Calu3 (cell line): Measurements from ENCODE around the gene ADAMTS7. TPM values are rescaled to one million over a fixed set of nuclear protein-coding genes. Genes with fewer than 3 reads are reported as not detected.
"Not testable (repeated sequence)": the region's sequence is repeated elsewhere in the genome, so short reads cannot be mapped to it uniquely, and the experiment has no call there.

Experiments used
- BruUV-seq: library from RNA; stranded (reverse); fragments of 400-500 nt; replicated peaks from 2 replicates; lab custom pipeline; 2021; lab: Mats Ljungman, UMichigan
- CTCF ChIA-PET: fragments of 300-600 bp; sonication (Branson Sonifier 250); formaldehyde crosslinking; loops from one replicate; lab custom pipeline; 2022; ENCODE audit warnings: antibody characterized with exemption; lab: Charles Lee
- DNase-seq: peaks from one replicate; pipeline ENCODE4 v3.0.0; 2022
- H3K27ac Mint-ChIP-seq: one replicate; pipeline ENCODE4 v1.8.0; 2022; ENCODE audit warnings: mixed read lengths; ENCODE audit not compliant: unreplicated experiment
- H3K27me3 Mint-ChIP-seq: one replicate; pipeline ENCODE4 v1.8.0; 2022; ENCODE audit warnings: mixed read lengths; ENCODE audit not compliant: unreplicated experiment
- H3K36me3 Mint-ChIP-seq: one replicate; pipeline ENCODE4 v1.8.0; 2022; ENCODE audit warnings: mild to moderate bottlenecking, moderate library complexity, mixed read lengths; ENCODE audit not compliant: insufficient read depth, unreplicated experiment
- H3K4me1 Mint-ChIP-seq: one replicate; pipeline ENCODE4 v1.8.0; 2022; ENCODE audit warnings: mild to moderate bottlenecking, low read depth, mixed read lengths; ENCODE audit not compliant: unreplicated experiment
- H3K4me3 Mint-ChIP-seq: one replicate; pipeline ENCODE4 v1.8.0; 2022; ENCODE audit warnings: mild to moderate bottlenecking, low read depth, moderate library complexity, mixed read lengths; ENCODE audit not compliant: unreplicated experiment
- H3K9me3 Mint-ChIP-seq: one replicate; pipeline ENCODE4 v1.8.0; 2022; ENCODE audit warnings: low read depth, mixed read lengths; ENCODE audit not compliant: unreplicated experiment
- CTCF ChIP-seq: fragments of 200-600 bp; IDR thresholded peaks from one replicate; pipeline ENCODE4 v1.8.0; 2022; ENCODE audit warnings: antibody characterized with exemption; ENCODE audit not compliant: unreplicated experiment
- intact Hi-C: fragments of 100-400 bp; cut with micrococcal nuclease; formaldehyde crosslinking; loops from one replicate; pipeline ENCODE4 v1.10.0; 2022; ENCODE audit not compliant: unreplicated experiment
- total RNA-seq: library from RNA; stranded (reverse); gene quantifications from 2 replicates; pipeline ENCODE4 v1.2.3, GENCODE V29; 2022

Gene ADAMTS7
- total RNA-seq, 1 experiment from 2014 or later: 1.4 TPM

GRCh38 chr15:78853500-78853899 lies 42.2 kb upstream of the ADAMTS7 start:
- H3K27ac Mint-ChIP-seq: no peak overlapping the region

GRCh38 chr15:78850941-78851755 lies 39.9 kb upstream of the ADAMTS7 start:
- intact Hi-C loops: no loop called here
- Mint-ChIP-seq H3K9me3 (no peaks in the 10 kb centered on the region), H3K36me3 (no peaks in the 10 kb centered on the region), H3K4me1 (peaks cover 9% of the 10 kb centered on the region), H3K27ac (no peak overlapping the region), H3K27me3 (no peaks in the 10 kb centered on the region), H3K4me3 (no peak overlapping the region)
- BruUV-seq: no TSS peak
- no peak for TF ChIP-seq CTCF
- CTCF ChIA-PET: interaction anchor here (0.7 to 1.0 kb wide), 2 partner anchors 9 to 22 kb away, joined by 3 read pairs; partner anchors contain the start of gene MORF4L1
- peak; percentile 15 for DNase-seq

More at GRCh38 chr15:78853500-78853899, 42.2 kb upstream of the ADAMTS7 start:
- no peaks in the 10 kb centered on the region for H3K27me3 Mint-ChIP-seq
- peaks cover 9% of the 10 kb centered on the region for H3K4me1 Mint-ChIP-seq
- no peaks in the 10 kb centered on the region for H3K36me3 Mint-ChIP-seq
- BruUV-seq: no TSS peak
- DNase-seq: no peak
- CTCF ChIA-PET: no interaction called here
- intact Hi-C loops: no loop called here
- TF ChIP-seq CTCF: no peak
- H3K4me3 Mint-ChIP-seq: no peak overlapping the region
- H3K9me3 Mint-ChIP-seq: no peaks in the 10 kb centered on the region

- no peak for TF ChIP-seq CTCF
- Mint-ChIP-seq H3K36me3 (no peaks in the 10 kb centered on the region), H3K27me3 (peaks cover 6% of the 10 kb centered on the region), H3K27ac (no peak overlapping the region), H3K9me3 (no peaks in the 10 kb centered on the region), H3K4me1 (peaks cover 9% of the 10 kb centered on the region), H3K4me3 (no peak overlapping the region)
- no peak for DNase-seq
- BruUV-seq: no TSS peak
- CTCF ChIA-PET: interaction anchor here (1.0 kb wide), 1 partner anchor 10 kb away, joined by 3 read pairs; no protein-coding TSS in a partner anchor
- intact Hi-C loops: no loop called here
Observed at GRCh38 chr15:78850352-78850751, 39.1 kb upstream of the ADAMTS7 start.

GRCh38 chr15:78847387-78847906 lies 36.2 kb upstream of the ADAMTS7 start:
- H3K36me3 Mint-ChIP-seq, BruUV-seq, DNase-seq, H3K9me3 Mint-ChIP-seq, intact Hi-C loops, H3K4me1 Mint-ChIP-seq, H3K27ac Mint-ChIP-seq, H3K4me3 Mint-ChIP-seq, CTCF ChIA-PET: not testable (repeated sequence)
- H3K27me3 Mint-ChIP-seq: peaks cover 34% of the 10 kb centered on the region

- CTCF ChIA-PET, H3K9me3 Mint-ChIP-seq, H3K27ac Mint-ChIP-seq, intact Hi-C loops, BruUV-seq, H3K4me3 Mint-ChIP-seq, H3K4me1 Mint-ChIP-seq, DNase-seq, H3K36me3 Mint-ChIP-seq: not testable (repeated sequence)
- H3K27me3 Mint-ChIP-seq: peaks cover 34% of the 10 kb centered on the region
Observed at GRCh38 chr15:78846906-78847305, 35.6 kb upstream of the ADAMTS7 start.
